ENCODE measurements around the gene ZNF175. TPM values are rescaled to one million over a fixed set of nuclear protein-coding genes. Genes with fewer than 3 reads are reported as not detected.
A peak's percentile ranks its signal among the peaks of the same experiment; 100 is the strongest.

ZNF175 gene
- total and polyA plus RNA-seq, 9 of the 15 experiments (the other 6 are each of a cell fraction or from before 2014, with no cell fraction given): 3.7 to 37.9 (median 14.0) TPM

- TF ChIP-seq, protein P1, sequence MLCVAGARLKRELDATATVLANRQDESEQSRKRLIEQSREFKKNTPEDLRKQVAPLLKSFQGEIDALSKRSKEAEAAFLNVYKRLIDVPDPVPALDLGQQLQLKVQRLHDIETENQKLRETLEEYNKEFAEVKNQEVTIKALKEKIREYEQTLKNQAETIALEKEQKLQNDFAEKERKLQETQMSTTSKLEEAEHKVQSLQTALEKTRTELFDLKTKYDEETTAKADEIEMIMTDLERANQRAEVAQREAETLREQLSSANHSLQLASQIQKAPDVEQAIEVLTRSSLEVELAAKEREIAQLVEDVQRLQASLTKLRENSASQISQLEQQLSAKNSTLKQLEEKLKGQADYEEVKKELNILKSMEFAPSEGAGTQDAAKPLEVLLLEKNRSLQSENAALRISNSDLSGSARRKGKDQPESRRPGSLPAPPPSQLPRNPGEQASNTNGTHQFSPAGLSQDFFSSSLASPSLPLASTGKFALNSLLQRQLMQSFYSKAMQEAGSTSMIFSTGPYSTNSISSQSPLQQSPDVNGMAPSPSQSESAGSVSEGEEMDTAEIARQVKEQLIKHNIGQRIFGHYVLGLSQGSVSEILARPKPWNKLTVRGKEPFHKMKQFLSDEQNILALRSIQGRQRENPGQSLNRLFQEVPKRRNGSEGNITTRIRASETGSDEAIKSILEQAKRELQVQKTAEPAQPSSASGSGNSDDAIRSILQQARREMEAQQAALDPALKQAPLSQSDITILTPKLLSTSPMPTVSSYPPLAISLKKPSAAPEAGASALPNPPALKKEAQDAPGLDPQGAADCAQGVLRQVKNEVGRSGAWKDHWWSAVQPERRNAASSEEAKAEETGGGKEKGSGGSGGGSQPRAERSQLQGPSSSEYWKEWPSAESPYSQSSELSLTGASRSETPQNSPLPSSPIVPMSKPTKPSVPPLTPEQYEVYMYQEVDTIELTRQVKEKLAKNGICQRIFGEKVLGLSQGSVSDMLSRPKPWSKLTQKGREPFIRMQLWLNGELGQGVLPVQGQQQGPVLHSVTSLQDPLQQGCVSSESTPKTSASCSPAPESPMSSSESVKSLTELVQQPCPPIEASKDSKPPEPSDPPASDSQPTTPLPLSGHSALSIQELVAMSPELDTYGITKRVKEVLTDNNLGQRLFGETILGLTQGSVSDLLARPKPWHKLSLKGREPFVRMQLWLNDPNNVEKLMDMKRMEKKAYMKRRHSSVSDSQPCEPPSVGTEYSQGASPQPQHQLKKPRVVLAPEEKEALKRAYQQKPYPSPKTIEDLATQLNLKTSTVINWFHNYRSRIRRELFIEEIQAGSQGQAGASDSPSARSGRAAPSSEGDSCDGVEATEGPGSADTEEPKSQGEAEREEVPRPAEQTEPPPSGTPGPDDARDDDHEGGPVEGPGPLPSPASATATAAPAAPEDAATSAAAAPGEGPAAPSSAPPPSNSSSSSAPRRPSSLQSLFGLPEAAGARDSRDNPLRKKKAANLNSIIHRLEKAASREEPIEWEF (CRISPR knock-in tag; IDR thresholded peaks at IDR 0.05): no peak; the same call in none of the 2 replicates
- TF ChIP-seq HMGN3 (IDR thresholded peaks at IDR 0.05; ENCODE audit: borderline replicate concordance, extremely low read depth, insufficient read length, low read depth, low read length) (no peak), GMEB1 (CRISPR knock-in tag; IDR thresholded peaks at IDR 0.05) (no peak), ETV5 (CRISPR knock-in tag; IDR thresholded peaks at IDR 0.05; ENCODE audit: low read depth) (no peak), PPARD (CRISPR knock-in tag; IDR thresholded peaks at IDR 0.05) (no peak; the same call in 1 of the 2 replicates), ZNF830 (CRISPR knock-in tag; IDR thresholded peaks at IDR 0.05) (peak; percentile 67; the same call in 1 of the 2 replicates), KLF6 (CRISPR knock-in tag; IDR thresholded peaks at IDR 0.05; ENCODE audit: borderline replicate concordance) (no peak), PHF20 (IDR thresholded peaks at IDR 0.05; ENCODE audit: partially characterized antibody) (no peak), CREB3L1 (IDR thresholded peaks at IDR 0.05; ENCODE audit: borderline replicate concordance, low read depth) (no peak), ZNF740 (CRISPR knock-in tag; IDR thresholded peaks at IDR 0.05) (no peak), ZNF740 (tag; IDR thresholded peaks at IDR 0.05) (peak in 1 of 2 experiments; percentile 60; a peak in 2 of 4 replicates), YBX1 (IDR thresholded peaks at IDR 0.05) (no peak), ZNF134 (CRISPR knock-in tag; conservative IDR thresholded peaks at IDR 0.05) (no peak), MYBL2 (IDR thresholded peaks at IDR 0.05; ENCODE audit: low read depth) (no peak), MYBL2 (CRISPR knock-in tag; IDR thresholded peaks at IDR 0.05; ENCODE audit: borderline replicate concordance) (no peak), ZNF263 (CRISPR knock-in tag; IDR thresholded peaks at IDR 0.05; ENCODE audit: borderline replicate concordance) (no peak)
- TF ChIP-seq, protein P2, sequence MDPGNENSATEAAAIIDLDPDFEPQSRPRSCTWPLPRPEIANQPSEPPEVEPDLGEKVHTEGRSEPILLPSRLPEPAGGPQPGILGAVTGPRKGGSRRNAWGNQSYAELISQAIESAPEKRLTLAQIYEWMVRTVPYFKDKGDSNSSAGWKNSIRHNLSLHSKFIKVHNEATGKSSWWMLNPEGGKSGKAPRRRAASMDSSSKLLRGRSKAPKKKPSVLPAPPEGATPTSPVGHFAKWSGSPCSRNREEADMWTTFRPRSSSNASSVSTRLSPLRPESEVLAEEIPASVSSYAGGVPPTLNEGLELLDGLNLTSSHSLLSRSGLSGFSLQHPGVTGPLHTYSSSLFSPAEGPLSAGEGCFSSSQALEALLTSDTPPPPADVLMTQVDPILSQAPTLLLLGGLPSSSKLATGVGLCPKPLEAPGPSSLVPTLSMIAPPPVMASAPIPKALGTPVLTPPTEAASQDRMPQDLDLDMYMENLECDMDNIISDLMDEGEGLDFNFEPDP (CRISPR knock-in tag; IDR thresholded peaks at IDR 0.05): no peak
Observed at GRCh38 chr19:51546107-51546649, 24.9 kb upstream of the ZNF175 start (continued).

All from K562 (cell line).